ENCODE measurements around the gene CPLX1.

Gene CPLX1

GRCh38 chr4:855880-856224 is 29.9 kb upstream of the CPLX1 start:
- no peak for DNase-seq (ENCODE audit: low read depth in 2 of 2)

DNA sequence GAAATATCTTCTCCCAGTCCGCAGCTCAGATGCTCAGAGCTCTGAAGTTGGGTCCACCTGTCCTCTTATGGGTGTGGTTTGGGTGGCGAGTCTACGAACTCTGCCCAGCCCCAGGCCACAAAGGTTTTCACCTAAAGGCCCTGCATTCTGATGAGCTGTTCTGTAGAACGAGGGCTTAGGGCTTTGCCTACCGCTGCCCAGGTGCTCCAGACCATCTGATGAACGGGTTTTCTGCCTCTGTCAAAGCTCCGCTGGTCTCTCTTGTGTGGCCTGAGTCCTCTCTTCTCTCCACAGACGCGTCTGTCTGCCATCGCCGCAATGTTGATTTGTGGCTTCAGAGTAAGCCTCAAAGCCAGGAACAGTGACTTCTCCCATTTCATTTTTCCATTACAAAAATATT is 28.4 kb upstream of the CPLX1 start:
- no peak for DNase-seq (ENCODE audit: low read depth in 2 of 2)

DNA sequence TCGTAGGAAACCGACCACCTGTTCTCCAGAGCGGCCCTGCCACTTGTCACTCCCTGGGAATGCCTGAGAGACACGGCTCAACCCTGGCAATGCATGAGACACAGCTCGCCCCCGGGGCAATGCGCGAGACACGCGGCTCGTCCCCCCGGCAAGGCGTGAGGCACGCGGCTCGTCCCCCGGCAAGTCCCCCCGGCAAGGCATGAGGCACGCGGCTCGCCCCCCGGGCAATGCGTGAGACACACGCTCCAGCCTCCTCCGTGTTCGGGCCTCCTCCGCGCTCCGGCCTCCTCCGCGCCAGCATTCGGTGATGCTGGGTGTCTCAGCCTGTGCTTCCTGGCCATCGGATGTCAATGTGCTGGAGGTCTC is 27.5 kb upstream of the CPLX1 start:
- DNase-seq (ENCODE audit: low read depth in 2 of 2) = no peak

DNA sequence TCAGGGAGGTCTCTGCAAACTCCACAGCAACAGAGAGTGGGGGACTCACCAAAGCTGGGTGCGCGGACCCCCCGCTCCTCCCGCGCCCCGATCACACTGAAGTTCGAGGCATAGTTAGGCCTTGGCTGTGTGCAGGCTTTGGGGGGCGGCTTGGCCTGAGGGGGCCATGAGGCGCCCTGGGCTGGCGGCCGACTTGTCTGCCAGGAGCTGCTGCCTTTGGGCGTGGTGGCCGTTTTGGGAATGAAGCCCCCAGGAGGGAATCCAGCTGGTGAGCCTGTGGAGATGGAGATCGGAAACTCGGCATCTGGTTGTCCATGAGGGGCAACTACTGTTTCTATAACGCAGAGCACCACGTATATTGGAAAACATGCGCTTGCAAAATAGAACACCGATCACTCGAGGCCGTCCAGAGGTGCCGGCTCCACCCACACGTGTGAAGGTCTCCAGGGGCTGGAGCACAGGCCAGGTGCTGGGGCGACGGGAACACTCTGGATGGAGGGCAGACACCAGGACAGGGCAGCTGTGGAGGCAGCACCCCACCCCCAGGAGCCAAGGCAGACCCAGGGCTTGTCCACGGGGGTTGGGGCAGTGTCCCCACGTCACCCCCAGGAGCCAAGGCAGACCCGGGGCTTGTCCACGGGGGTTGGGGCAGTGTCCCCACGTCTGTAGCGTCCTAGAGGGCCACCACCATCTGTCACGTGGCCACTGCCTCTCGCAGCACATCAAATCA is 25.9 kb upstream of the CPLX1 start:
- no peak for DNase-seq (ENCODE audit: low read depth in 2 of 2)

DNA sequence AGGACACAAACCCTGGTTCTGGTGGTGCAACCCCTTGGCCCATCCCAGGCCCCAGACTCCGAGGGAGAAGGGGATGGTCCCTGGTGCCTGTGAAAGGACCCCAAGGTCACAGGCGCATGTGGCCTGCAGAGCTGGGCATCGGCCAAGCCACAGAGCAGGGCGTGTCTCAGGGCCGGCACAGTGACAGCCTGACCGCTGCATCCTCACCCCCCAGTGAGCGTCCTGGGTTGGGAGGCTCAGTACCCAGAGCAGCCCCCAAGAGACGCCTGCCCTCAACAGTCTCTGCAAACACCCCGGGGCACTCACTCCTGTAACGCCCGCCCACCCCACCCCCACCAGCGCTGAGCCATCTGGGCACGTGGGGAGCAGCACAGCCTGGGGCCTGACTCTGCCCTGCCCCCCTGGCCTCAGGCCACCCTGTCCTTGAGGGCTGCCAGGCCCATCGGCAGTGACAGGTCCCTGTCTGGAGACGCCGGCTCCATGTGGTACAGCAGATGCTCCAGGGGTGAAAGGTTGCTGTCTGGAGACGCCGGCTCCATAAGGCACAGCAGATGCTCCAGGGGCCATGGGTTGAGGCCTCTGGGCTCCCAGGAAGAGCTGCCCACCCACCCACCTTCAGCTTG is 24.5 kb upstream of the CPLX1 start:
- DNase-seq (ENCODE audit: low read depth in 2 of 2) = no peak

DNA sequence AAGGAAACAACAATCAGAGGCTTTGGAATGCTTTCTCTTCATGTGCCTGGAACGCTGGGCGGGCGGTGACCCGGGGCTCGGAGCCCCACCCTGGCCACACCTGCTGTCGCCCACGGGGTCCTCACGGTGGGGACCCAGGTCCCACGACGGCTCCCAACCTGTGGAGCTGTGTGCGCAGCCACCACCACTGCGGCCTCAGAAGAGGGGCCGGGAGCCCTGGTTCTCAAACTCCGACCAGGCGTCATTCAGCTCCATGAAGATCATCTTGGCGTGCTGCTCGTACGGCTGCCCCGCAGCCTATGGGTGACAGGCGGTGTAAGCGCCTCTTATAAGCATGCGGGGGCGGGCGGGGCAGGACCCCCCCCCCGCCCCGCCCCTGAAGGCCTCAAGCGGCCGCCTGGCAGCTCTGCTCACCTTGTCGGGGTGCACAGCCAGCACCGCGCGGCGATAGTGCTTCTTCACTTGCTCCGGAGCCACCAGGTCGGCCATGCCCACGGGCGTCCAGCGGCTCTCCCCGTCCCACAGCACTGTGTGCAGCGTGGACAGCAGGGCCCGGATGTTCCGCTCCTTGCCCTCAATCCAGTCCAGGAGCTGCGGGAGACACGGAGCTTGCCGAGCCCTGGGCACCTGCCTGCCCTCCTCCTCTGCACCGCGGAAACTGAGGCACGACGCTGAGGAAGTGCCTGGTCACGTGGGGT is 23.7 kb upstream of the CPLX1 start:
- no peak for DNase-seq (ENCODE audit: low read depth in 2 of 2)

DNA sequence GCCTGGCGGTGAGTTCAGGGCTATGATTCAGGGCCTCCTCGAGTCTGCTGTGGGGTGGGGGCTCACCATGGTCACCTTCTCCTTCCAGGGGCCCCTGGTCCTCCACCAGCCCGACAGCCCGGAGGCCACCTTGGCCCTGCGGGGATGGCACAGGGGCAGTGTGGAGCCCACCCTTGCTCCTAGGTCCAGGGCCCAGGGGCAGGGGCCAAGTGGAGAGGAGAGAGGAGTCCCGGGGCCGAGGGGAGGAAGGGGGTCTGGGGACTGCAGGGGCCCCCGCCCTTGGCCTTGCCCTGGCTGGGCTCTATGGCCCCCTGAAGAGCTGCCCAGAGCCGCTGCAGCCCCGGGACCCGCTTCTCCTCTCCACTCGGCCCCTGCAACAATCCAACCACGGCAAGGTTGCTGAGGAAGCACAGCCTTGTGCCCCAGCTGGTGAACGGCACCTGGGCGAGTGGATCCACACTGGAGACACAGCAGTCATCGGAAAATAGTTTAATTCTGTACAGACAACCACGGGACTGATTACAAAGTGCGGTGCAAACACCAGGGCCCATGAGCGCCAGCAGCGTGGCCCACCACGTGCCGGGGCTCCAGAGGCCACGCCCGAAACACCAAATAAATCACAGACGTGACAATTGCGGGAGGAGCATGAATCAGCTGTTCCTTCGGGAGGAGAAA is 23.0 kb upstream of the CPLX1 start:
- DNase-seq (ENCODE audit: low read depth in 2 of 2) = no peak

DNA sequence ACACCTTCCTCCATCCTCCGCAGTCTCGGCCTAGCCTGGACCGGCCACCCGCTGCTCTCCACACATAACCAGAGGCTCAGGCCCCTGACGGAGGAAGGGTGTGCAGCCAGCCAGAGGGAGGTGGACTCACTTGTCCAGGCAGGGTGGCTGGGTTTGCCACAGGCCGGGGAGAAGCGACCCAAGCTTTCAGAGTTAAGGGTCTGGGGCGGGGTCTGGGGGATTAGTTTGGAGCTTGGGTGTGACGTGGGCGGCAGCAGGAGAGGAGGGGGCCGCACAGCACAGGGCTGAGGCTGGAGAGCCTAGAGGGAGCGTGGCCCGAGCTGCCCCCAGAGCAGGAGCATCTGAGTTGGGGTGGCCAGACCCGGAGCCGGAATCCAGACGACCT is 22.4 kb upstream of the CPLX1 start:
- no peak for DNase-seq (ENCODE audit: low read depth in 2 of 2)

- no peak for DNase-seq (ENCODE audit: low read depth in 2 of 2)
Observed at GRCh38 chr4:845836-846251, 19.9 kb upstream of the CPLX1 start.

DNA sequence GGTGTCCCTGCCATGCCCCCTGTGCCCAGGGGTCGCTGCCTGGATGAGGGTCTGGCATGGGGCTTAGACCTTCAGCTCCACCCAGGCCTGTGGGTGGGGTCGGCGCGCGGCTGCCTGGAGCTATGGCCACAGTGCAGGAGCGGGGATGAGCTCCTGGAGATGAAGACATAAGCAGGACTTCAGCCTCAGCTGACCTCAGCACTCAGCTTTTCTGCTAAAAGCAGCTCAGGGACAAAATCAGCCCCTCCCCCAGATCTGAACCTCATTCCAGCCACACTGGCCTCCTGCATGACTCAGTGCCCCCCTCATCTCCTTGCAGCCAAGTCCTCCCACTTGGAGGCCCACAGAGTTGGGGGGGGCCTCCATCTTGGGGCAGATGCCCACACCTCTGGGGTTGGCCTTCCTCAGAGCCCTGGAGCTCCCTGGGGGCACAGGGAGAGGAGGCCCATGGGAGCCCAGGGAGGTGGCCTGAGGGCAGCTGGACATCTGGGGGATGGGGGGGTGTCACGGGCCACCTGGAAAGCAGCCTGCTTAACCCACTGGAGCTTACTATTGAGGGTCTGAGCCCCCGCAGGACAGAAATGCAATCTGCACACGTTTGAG is 19.4 kb upstream of the CPLX1 start:
- DNase-seq (ENCODE audit: low read depth in 2 of 2) = no peak

GRCh38 chr4:844752-845232 is 18.9 kb upstream of the CPLX1 start:
- no peak for DNase-seq (ENCODE audit: low read depth in 2 of 2)

DNA sequence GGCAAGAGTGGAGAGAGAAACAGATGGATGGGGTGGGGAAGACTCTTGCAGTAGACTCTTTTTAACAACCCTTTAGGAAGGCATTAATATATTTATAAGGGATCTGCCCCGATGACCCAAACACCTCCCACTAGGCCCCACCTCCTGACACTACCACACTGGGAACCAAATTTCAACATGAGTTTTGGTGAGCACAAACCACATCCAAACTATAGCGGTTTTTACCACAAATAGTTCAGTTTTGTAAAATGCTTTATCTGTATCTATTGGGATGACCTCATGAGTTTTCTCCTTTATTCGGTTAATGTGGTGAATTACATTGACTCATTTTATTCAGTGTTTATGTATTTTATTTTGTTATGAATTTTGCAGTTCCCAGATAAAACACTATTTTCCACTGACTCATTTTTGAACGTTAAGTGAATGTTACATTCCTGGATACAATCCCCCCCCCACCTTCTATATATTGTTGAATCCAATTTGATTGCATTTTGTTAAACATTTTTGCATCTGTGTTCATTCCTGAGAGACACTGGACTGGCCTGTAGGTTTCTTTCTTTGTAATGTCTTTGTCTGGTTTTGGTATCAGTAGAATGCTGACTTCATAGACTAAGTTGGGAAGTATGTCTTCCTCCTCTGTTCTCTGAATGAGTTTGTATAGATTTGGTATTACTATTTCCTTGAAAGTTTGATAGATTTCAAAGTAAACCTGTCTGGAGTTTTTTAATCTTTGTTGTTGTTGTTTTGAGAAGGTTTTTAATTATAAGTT is 13.9 kb upstream of the CPLX1 start:
- DNase-seq (ENCODE audit: low read depth in 2 of 2) = no peak

- DNase-seq (ENCODE audit: low read depth in 2 of 2) = no peak
Observed at GRCh38 chr4:837772-838171, 11.8 kb upstream of the CPLX1 start.

DNA sequence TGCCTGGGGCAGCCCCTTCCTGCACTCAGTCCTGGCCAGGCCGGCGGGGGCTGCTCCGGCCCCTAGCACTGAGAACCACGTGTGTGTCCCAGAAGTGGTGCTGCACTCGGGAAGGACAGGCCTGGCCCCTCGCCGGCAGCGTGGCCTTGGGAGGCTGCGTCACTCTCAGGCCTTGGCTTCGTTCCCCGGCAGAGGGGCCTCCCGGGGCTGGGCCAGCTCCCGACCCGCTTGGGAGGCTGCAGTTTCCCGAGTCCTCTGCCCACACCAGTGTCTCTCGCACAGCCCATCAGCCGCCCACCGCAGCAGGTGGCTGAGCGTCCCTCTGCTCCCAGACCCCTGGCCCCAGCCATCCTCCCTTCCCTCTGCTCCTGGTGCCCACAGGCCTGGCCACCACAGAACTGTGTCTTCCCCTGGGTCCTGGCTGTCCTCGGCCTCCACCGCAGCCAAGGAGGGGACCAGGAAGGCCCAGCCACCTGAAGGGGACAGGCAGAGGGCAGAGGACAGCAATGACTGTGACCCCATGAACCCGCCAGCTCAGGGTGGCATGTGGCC is 10.9 kb upstream of the CPLX1 start:
- no peak for DNase-seq (ENCODE audit: low read depth in 2 of 2)

DNA sequence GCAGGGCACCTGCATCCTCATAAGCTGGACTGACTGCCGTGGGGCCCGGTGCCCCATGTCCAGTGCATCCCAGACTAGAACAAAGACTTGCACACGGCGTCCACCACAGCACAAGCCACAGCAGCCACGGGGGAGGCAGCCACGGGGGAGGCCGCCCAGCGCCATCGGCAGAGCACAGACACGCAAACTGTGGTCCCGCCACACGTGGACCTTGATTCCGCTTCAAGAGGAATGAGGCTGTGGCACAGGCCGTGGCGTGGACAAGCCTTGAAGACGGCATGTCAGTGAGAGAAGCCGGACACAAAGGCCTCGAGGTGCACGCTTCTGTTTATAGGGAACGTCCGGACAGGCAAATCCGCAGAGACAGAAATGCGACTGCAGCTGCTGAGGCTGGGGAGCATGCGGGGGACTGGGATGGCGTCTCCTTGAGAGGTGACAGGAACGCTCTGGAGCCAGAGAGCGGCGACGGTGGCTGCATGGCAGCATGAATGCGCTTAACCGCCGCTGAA is 10.1 kb upstream of the CPLX1 start:
- no peak for DNase-seq (ENCODE audit: low read depth in 2 of 2)

DNA sequence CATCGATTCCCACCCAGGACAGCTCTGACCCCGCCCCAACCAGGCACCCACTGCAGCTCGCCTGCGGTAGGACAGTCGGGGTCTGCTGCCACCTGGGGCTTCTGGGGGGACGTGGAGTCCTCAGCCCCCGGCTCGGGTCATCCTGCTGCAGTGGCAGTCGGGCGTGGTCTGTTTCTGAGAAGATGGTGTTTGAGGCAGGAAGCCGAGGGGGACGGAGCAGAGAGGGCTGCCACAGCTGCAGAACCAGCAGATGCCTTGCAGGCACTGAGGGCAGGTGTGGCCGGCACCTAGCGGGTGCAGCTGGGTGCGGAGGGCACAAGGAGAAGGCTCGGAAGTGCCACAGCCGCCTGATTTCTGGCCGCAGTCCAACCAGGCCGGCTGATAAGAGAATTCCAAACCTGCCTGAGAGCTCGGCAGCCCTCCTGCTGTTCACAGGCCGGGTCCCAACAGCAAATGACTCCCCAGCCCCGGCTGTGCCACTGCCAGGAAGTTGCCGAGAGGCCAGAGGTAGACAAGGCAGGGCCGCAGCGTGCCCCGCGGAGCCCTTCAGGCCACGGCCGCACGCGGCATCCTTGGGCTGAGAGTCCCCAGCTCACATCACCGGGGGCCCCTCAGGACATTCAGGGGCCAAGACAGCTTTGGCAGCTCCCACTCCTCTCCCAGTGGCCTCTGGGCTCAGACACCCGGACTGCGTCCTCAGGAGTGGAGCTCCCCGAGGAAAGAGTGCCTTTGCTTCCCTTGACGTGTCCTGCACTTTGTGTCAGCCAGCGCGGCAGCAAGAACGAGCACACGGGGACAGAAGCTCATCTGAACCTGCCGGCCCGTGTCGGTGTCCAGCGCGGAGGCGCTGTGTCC is 9.4 kb upstream of the CPLX1 start:
- DNase-seq (ENCODE audit: low read depth in 2 of 2) = no peak

DNA sequence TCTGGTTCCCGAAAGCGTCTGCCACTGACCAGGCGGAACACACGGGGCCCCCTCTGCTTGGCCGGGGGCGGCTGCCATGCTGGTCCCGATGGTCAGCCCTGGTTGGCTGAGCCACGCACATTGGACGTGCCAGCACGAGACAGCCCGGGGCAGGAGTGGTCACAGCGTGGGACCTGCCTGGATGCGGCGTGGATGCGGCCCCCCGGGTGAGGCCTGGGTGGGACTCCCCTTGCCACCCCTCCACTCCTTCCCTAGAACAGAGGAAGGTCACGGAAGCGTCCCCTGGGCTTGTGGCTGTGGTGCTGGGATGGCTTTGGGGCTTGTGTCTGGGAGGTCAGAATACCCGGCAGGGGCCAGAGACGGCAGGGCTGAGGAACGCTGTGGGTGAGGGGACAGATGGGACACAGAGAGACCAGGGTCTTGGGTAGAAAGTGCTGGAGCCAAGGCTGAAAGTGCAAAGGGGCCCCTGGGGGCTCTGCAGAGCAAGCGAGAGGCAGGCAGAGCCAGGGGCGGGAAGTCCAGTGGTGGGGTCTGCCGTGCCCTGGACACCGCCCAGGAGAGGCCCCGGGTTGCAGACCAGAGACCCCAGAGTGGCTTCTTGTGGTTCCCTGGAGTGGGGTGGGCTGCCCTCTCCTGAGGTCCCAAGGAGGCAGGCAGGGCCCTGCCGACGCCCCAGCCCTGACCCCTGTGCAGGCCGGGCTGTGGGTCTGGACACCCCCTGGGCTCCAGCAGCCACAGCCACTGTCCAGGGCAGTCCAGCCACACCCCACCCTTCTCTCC is 8.6 kb upstream of the CPLX1 start:
- DNase-seq (ENCODE audit: low read depth in 2 of 2) = no peak

DNA sequence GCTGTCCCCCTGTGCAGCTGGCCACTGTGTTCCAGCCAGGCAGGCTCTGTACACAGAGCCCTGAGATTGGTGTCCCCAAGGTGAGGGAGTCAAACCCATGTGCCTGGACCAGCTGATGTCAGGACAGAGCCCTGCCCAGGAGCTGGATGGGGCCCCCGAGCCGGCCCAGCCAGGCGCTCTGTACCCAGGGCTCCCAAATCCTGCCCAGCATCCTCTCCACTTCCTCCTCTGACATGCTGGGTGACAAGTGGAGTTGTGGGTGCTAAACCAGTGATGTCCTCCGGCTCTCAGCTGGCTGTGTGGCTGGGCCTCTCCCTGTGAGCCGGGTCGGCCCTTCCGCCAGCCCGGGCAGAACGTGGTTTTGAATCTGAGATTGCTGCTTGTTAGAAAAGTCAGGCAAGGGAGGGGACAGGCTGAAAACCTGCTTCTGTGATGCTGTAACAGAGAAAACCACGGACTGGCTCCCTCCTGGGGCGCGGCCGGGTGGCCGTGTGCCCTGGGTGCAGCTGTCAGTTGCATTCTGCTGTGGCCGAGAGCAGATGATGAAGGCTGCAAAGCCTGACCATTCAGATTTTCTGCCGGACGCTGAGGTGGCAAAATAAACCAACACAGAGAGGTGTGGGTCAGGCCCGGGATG is 7.9 kb upstream of the CPLX1 start:
- no peak for DNase-seq (ENCODE audit: low read depth in 2 of 2)

GRCh38 chr4:833156-833555 is 7.2 kb upstream of the CPLX1 start:
- DNase-seq (ENCODE audit: low read depth in 2 of 2) = no peak
